Measurements from ENCODE around the gene ZBTB44. TPM values are rescaled to one million over a fixed set of nuclear protein-coding genes. Genes with fewer than 3 reads are reported as not detected.

The ZBTB44 gene
- polyA plus RNA-seq, 1 of the 3 experiments (the other 2 are of a cell fraction) = 5.0 TPM

- no peak overlapping the region for H3K27ac ChIP-seq (ENCODE audit: low read depth in 2 of 2, low read length in 1 of 2)
- no peaks in the 10 kb centered on the region for H4K20me1 ChIP-seq (ENCODE audit: insufficient read depth)
- H3K9ac ChIP-seq = no peak overlapping the region
- WGBS (ENCODE audit: low lambda C conversion rate) = 100% methylated on average over 4 of the region's 5 CpGs
- no peak for DNase-seq
- H3K4me2 ChIP-seq = no peak overlapping the region
- no peaks in the 10 kb centered on the region for H3K27me3 ChIP-seq (ENCODE audit: insufficient read depth)
- no peaks in the 10 kb centered on the region; a peak in 1 of 4 replicates for H3K4me1 ChIP-seq (ENCODE audit: control insufficient read depth in 1 of 2, insufficient read depth in 2 of 2, low read depth in 1 of 2, low read length in 1 of 2)
- TF ChIP-seq TCF12 (IDR thresholded peaks at IDR 0.05) (no peak), JUND (IDR thresholded peaks at IDR 0.05) (no peak), USF1 (IDR thresholded peaks at IDR 0.05; ENCODE audit: borderline replicate concordance, low read depth) (no peak), CTCF (IDR thresholded peaks at IDR 0.05) (no peak), NFIC (IDR thresholded peaks at IDR 0.05; ENCODE audit: borderline replicate concordance) (no peak)
- H2AFZ ChIP-seq (ENCODE audit: low read depth) = no peak overlapping the region
- H3K9me3 ChIP-seq = no peaks in the 10 kb centered on the region; the same call in 1 of the 2 replicates
- ChIA-PET POLR2A (no interaction called here), CTCF (no interaction called here)
- peaks cover 29% of the 10 kb centered on the region; the same call in 1 of the 2 replicates for H3K79me2 ChIP-seq (ENCODE audit: insufficient read depth)
- H3K9me2 ChIP-seq = no peaks in the 10 kb centered on the region
- no peaks in the 10 kb centered on the region for H3F3A ChIP-seq (replicated peaks; ENCODE audit: insufficient read depth)
- peaks cover 0 to 7% of the 10 kb centered on the region in 2 experiments for H3K36me3 ChIP-seq (replicated peaks in 1 of 2; ENCODE audit: control insufficient read depth in 1 of 2, insufficient read depth in 2 of 2, low read length in 1 of 2)
- no peak overlapping the region for H3K4me3 ChIP-seq (ENCODE audit: low read depth in 2 of 2, low read length in 1 of 2)
Measured at GRCh38 chr11:130249371-130249770, 65.3 kb downstream of the ZBTB44 start.

- Histone ChIP-seq H3K9ac (no peak overlapping the region), H3K9me3 (no peaks in the 10 kb centered on the region; the same call in 1 of the 2 replicates), H3K4me1 (ENCODE audit: control insufficient read depth in 1 of 2, insufficient read depth in 2 of 2, low read depth in 1 of 2, low read length in 1 of 2) (no peaks in the 10 kb centered on the region; a peak in 1 of 4 replicates), H4K20me1 (ENCODE audit: insufficient read depth) (no peaks in the 10 kb centered on the region), H3K36me3 (replicated peaks in 1 of 2; ENCODE audit: control insufficient read depth in 1 of 2, insufficient read depth in 2 of 2, low read length in 1 of 2) (peaks cover 0 to 6% of the 10 kb centered on the region in 2 experiments), H3K27ac (ENCODE audit: low read depth in 2 of 2, low read length in 1 of 2) (no peak overlapping the region), H3K4me3 (ENCODE audit: low read depth in 2 of 2, low read length in 1 of 2) (no peak overlapping the region), H3K79me2 (ENCODE audit: insufficient read depth) (peaks cover 14% of the 10 kb centered on the region; the same call in 1 of the 2 replicates), H2AFZ (ENCODE audit: low read depth) (no peak overlapping the region), H3K4me2 (no peak overlapping the region), H3K9me2 (no peaks in the 10 kb centered on the region), H3F3A (replicated peaks; ENCODE audit: insufficient read depth) (no peaks in the 10 kb centered on the region), H3K27me3 (ENCODE audit: insufficient read depth) (no peaks in the 10 kb centered on the region)
- CTCF ChIA-PET = no interaction called here
- WGBS (ENCODE audit: low lambda C conversion rate) = 98% methylated on average over 2 of the region's 2 CpGs
- TF ChIP-seq MEF2A (IDR thresholded peaks at IDR 0.05; ENCODE audit: borderline replicate concordance, low read depth) (no peak), USF1 (IDR thresholded peaks at IDR 0.05; ENCODE audit: borderline replicate concordance, low read depth) (no peak), USF2 (IDR thresholded peaks at IDR 0.05; ENCODE audit: borderline replicate concordance, low read depth, low read length) (no peak), NRF1 (IDR thresholded peaks at IDR 0.05; ENCODE audit: low read depth, low read length) (no peak), IRF3 (IDR thresholded peaks at IDR 0.05; ENCODE audit: low read depth, low read length) (no peak), FOSL2 (IDR thresholded peaks at IDR 0.05; ENCODE audit: borderline replicate concordance, low read depth) (no peak)
- DNase-seq = no peak
- POLR2A ChIA-PET = no interaction called here
Measured at GRCh38 chr11:130247319-130247718, 67.4 kb downstream of the ZBTB44 start.

Data from SK-N-SH (cell line).